ENCODE results near the gene COL23A1. TPM values are rescaled to one million over a fixed set of nuclear protein-coding genes. Genes with fewer than 3 reads are reported as not detected.

Gene COL23A1
- total RNA-seq, 2 donors from 2014 or later, result 0.44 to 0.86 TPM

DNA sequence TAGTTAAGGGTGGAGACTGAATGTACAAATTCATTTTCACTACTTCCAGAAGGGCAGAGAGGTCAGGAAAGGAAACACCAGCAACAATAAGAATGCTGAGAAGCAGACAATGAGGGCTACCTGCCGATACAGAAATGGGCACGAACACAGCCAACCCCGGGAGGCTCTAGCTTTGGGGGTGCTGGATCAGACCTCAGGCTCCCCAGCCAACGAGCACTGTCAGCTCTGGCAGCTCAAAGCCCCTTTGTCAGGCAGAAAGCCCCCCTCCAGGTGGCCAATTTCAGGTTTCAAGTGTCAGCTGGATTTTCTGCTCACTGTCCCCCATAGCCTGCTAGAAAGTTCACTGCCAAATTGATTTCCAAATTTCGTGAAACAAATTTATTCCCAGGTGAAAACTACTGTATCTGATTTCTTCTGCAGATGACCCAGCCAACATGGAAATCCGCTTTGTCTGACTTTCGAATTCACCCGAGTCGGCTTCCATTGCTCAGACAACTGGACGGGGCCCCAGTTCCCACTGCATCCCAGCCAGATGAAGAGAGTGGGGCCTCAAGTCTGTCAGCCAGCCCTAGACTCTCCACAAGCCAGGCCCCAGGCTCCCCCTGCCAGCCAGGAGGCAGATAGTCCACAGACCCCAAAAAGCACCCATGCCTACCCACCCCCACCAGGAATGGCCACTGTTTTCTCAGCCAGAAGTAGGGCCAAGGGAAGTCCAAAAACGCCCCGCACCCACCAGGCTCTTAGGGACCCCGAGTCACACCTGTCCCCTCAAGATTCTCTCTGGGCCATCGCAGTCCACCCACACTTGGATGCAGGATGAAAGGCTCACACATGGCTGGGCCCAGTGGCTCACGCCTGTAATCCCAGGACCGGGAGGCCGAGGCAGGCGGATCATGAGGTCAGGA is 261.1 kb downstream of the COL23A1 start:
- Mint-ChIP-seq H3K27me3 (ENCODE audit: low read depth) (no peaks in the 10 kb centered on the region), H3K4me3 (no peak overlapping the region), H3K36me3 (ENCODE audit: insufficient read depth in 2 of 2) (no peaks in the 10 kb centered on the region), H3K27ac (no peak overlapping the region), H3K9me3 (no peaks in the 10 kb centered on the region), H3K4me1 (ENCODE audit: low read depth) (peaks cover 6% of the 10 kb centered on the region)
- ATAC-seq (replicated peaks in 1 of 2) (no peak), DNase-seq (no peak)

DNA sequence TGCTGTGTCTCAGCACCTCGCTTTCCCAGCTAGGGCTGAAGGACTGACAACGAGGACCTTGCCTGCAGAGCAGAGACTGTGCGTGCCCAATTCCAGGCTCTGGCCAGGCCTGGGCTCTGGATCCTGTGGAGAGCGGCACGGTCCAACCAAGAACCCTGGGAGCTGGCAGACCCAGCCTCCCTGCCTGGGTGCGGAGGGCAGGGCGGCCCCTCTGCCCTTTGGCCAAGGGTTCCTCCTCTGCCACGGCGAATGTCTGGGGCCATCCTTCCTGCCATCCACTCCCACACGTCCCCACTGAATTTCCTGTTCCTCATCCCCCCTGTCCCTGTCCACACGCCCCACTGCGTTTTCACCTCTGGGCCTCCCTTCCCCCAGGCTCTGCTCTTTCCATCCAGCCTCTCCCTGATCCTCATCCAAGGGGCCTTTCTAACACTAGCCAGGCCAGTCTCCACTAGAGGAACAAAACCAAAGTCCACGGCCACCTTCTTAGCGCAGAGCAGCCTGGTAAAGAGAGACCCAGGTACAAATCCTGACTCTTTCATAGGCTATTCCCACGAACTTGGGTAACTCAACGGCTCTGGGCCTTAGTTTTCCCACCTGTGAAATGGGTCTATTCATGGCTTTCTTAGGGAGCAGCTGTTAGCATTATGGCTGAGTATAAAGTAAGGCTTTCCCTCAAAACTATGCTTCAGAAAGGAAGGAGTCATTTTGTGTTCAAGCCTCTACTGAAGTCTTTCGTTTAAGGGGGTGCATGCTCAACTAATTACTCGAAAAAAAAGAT is 262.1 kb downstream of the COL23A1 start:
- no peak overlapping the region for H3K27ac Mint-ChIP-seq

DNA sequence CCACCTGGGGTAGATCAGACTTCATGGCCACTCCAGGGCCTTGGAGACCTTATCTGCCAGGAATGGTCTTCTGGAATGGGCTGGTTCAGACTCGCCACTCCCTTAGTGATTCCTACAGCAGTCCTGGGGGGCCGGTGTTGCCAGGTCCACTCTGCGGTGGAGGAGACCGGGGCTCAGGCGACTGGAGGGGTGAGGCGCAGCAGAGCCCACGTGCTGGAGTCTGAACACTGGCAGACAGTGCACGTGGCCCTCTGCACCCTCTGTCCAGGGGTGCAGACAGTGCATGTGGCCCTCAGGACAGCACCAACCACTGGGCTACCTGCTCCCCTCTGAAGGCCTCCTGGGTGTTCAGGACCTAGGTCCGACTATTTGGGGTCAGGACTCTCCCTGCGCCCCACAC is 262.7 kb downstream of the COL23A1 start:
- H3K4me1 Mint-ChIP-seq (ENCODE audit: low read depth), result peaks cover 6% of the 10 kb centered on the region
- H3K4me3 Mint-ChIP-seq, result no peak overlapping the region
- no peaks in the 10 kb centered on the region for H3K27me3 Mint-ChIP-seq (ENCODE audit: low read depth)

More for the DNA sequence above, 262.1 kb downstream of the COL23A1 start:
- Mint-ChIP-seq H3K27me3 (ENCODE audit: low read depth) (no peaks in the 10 kb centered on the region), H3K9me3 (no peaks in the 10 kb centered on the region), H3K36me3 (ENCODE audit: insufficient read depth in 2 of 2) (no peaks in the 10 kb centered on the region), H3K4me3 (no peak overlapping the region), H3K4me1 (ENCODE audit: low read depth) (peaks cover 6% of the 10 kb centered on the region)
- ATAC-seq (replicated peaks in 1 of 2), result no peak
- no peak for DNase-seq

DNA sequence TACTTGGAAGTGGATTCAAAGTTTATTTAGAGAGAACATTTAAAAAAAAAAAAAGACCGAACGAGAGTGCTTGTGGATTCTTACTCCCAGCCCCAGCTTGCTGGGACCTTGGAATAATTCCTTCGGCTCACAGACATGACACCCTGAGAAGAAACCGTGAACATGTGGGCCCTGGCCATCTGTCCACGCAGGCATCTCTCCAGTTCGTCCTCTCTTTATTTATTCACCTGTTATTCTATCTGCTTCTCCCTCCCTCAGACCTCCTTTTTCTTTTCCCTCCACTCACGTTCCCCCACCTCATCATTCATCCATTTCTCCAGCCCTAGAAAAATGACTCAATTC is 263.8 kb downstream of the COL23A1 start:
- Mint-ChIP-seq H3K36me3 (ENCODE audit: insufficient read depth in 2 of 2) (no peaks in the 10 kb centered on the region), H3K4me1 (ENCODE audit: low read depth) (peaks cover 6% of the 10 kb centered on the region)

More for the DNA sequence above, 262.7 kb downstream of the COL23A1 start:
- no peak for ATAC-seq (replicated peaks in 1 of 2)
- Mint-ChIP-seq H3K36me3 (ENCODE audit: insufficient read depth in 2 of 2) (no peaks in the 10 kb centered on the region), H3K27ac (no peak overlapping the region), H3K9me3 (no peaks in the 10 kb centered on the region)
- no peak for DNase-seq

DNA sequence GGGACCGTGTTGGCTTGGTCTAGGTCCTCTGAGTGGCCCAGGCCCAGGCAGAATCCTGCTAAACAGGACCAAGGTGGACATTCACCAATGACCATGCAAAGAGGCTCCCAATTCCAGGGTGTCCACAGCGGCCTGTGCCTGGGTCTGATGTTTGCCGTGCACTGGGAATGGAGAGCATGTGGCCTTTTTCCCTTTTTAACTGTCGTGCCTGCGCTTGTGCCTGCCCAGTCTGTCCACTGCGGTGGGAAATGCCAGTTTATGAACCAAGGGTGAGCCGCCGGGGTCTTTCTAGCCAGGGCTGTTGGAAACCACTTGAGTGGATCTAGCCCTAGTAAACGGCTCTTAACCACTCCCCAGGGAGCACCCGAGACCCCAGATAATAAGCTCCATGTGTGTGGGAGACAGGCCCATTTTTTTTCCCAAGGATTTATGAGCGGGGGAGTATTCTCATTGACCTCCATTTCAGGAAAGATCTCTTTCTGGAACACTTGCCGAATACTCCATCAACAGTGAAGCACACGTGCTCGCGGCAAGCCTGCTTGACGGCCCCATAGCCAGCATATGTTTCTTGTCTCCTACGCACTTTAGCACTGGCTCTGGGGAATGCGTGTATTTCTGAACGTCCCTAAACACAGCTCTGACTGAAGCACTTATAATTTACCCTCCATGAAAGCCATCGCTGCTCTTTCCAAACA is 264.4 kb downstream of the COL23A1 start:
- Mint-ChIP-seq H3K27me3 (ENCODE audit: low read depth) (no peaks in the 10 kb centered on the region), H3K4me3 (no peak overlapping the region), H3K36me3 (ENCODE audit: insufficient read depth in 2 of 2) (no peaks in the 10 kb centered on the region), H3K9me3 (no peaks in the 10 kb centered on the region), H3K27ac (no peak overlapping the region), H3K4me1 (ENCODE audit: low read depth) (peaks cover 4% of the 10 kb centered on the region)
- ATAC-seq (replicated peaks in 1 of 2), result no peak
- DNase-seq, result no peak

More for the DNA sequence above, 263.8 kb downstream of the COL23A1 start:
- Mint-ChIP-seq H3K9me3 (no peaks in the 10 kb centered on the region), H3K27ac (no peak overlapping the region), H3K27me3 (ENCODE audit: low read depth) (no peaks in the 10 kb centered on the region), H3K4me3 (no peak overlapping the region)
- ATAC-seq (replicated peaks in 1 of 2) (no peak), DNase-seq (no peak)

DNA sequence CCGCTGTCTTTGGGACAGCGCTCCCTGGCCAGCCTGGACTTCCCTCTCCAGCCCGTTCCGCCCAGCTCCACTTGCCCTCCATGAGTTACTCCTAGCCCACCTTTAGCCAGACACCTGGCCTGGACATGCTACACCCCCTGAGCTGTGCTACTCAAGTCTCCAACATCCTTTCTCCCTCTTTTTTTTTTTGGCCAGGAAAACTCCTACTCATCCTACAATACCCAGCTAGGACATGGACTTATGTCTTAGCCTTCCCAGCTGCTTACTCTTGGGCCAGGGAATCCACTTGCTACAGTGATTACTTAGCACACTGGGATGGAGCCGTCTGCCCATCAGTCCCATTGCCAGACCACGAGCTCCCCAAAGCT is 264.9 kb downstream of the COL23A1 start:
- H3K4me3 Mint-ChIP-seq, result no peak overlapping the region
- no peak for ATAC-seq (replicated peaks in 1 of 2)
- no peak overlapping the region for H3K27ac Mint-ChIP-seq
- H3K27me3 Mint-ChIP-seq (ENCODE audit: low read depth), result no peaks in the 10 kb centered on the region
- H3K4me1 Mint-ChIP-seq (ENCODE audit: low read depth), result no peaks in the 10 kb centered on the region
- H3K9me3 Mint-ChIP-seq, result no peaks in the 10 kb centered on the region
- no peaks in the 10 kb centered on the region for H3K36me3 Mint-ChIP-seq (ENCODE audit: insufficient read depth in 2 of 2)
- DNase-seq, result no peak

DNA sequence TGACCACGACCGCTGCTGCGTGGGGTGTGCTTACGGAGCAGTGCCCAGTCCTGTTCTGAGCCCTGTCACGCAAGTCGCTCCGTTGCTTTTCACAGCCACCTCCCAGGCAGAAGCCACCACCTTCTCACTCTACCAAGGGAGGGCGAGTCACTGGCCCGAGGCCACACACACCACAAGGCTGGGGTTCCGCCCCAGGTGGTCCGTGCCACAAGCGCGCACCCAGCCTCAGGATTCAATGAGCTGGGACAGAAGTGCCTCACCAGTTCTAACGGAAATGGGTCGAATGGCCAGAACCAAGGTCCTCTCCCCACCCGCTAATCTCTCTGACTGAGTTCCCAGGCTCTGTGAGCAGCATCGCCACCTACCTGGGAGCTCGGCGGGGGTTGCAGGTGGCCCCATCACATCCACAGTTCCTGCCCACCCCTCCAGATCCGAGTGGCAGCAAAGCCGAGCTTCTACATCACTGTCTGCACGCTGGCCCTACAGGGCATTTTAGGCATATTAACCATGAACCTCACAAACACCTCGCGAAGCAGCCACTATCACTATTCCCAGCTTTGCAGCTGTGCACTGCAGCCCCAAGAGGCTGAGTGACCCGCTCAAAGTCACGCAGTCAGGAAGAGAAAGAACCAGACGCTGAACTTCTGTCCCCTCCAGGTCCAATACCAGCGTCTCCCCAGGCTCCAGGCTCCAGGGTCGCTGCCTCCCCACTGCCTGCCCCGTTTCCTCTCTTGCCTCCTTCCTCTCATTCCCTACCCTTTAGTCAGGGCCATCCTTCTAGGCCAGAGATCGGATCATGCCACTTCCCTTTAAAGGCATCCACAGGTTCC is 265.5 kb downstream of the COL23A1 start:
- H3K9me3 Mint-ChIP-seq, result no peaks in the 10 kb centered on the region
- H3K4me1 Mint-ChIP-seq (ENCODE audit: low read depth), result no peaks in the 10 kb centered on the region
- no peak for DNase-seq
- H3K4me3 Mint-ChIP-seq, result no peak overlapping the region
- no peaks in the 10 kb centered on the region for H3K27me3 Mint-ChIP-seq (ENCODE audit: low read depth)
- H3K27ac Mint-ChIP-seq, result no peak overlapping the region
- no peaks in the 10 kb centered on the region for H3K36me3 Mint-ChIP-seq (ENCODE audit: insufficient read depth in 2 of 2)
- no peak for ATAC-seq (replicated peaks in 1 of 2)

DNA sequence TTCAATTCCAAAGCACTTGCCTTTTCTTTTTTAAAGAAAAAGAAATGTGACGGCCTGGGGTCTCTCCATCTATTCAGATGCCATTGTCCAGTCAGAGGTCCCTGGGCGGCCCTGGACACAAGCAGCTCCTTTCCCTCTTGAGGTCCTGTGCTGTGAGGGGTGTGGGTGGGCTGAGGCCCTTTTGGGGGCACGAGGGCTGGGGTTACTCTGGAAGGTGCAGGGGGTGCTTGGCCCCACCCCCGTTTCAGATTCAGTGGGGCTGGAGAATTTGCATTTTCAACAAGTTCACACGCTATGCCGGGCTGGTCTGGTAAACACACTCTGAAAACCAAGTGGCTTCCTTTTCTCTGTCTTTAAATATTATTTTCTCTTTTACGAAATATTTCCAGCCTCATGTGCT is 266.2 kb downstream of the COL23A1 start:
- ATAC-seq (replicated peaks in 1 of 2), result no peak
- no peak for DNase-seq
- no peak overlapping the region for H3K27ac Mint-ChIP-seq

DNA sequence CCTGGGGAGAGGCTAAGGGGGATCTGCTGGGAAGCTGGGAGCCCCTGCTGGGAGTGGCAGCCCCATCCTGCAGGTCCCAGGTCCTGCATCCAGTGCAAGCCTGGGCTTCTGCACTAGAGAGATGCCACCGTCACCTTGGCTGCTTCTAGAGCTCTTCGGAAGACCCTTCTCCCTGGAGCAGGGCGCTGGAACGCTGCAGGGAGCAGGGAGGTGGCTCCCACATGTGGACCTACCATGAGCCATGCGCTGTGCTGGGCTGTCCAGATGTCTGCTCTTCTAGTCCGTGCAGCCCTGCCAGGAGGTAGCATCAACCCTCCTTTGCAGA is 266.7 kb downstream of the COL23A1 start:
- no peaks in the 10 kb centered on the region for H3K9me3 Mint-ChIP-seq
- no peak overlapping the region for H3K27ac Mint-ChIP-seq
- H3K4me3 Mint-ChIP-seq, result no peak overlapping the region
- ATAC-seq (replicated peaks in 1 of 2) (no peak), DNase-seq (no peak)
- no peaks in the 10 kb centered on the region for H3K27me3 Mint-ChIP-seq (ENCODE audit: low read depth)
- no peaks in the 10 kb centered on the region for H3K36me3 Mint-ChIP-seq (ENCODE audit: insufficient read depth in 2 of 2)
- H3K4me1 Mint-ChIP-seq (ENCODE audit: low read depth), result no peaks in the 10 kb centered on the region

More for the DNA sequence above, 266.2 kb downstream of the COL23A1 start:
- no peaks in the 10 kb centered on the region for H3K4me1 Mint-ChIP-seq (ENCODE audit: low read depth)
- H3K9me3 Mint-ChIP-seq, result no peaks in the 10 kb centered on the region
- H3K36me3 Mint-ChIP-seq (ENCODE audit: insufficient read depth in 2 of 2), result no peaks in the 10 kb centered on the region
- H3K4me3 Mint-ChIP-seq, result no peak overlapping the region
- H3K27me3 Mint-ChIP-seq (ENCODE audit: low read depth), result no peaks in the 10 kb centered on the region

DNA sequence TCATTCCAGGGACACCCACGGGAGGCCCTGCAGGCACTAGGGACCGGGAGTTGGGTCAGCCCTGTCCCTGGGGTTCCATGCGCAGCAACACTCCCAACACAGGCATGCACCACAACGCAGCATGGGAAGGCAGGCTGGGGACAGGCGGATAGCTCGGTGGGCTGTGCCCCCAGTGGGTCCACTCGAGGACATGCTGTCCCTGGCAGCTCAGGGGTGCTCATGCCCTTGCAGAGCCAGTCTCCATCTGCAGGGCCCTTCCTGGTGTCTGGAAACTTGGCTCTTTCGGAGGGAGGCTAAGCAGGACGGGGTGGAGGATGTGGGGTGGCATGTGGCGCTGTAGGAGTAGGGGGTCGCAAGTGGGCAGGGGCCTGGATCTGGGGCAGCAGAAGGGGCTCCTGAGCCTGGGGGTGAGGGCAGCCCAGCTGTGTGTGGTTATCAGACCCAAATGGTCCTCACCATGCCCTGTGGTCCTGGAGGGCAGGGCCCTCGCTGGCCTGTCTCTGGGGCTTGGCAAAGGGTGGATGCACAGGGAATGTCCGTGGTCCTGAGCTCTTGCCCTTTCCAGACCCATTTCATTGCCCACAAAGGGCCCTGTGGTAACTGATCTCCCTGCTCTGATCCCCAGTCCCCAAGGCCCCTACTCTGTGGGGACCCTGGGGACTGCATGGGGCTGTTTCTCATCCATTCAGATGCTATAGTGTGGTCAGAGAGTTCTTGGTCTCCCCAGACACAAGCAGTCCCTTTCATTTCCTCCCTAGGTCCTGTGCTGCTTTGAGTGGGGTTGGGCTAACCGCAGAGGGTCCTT is 267.3 kb downstream of the COL23A1 start:
- Mint-ChIP-seq H3K4me1 (ENCODE audit: low read depth) (peaks cover 1% of the 10 kb centered on the region), H3K36me3 (ENCODE audit: insufficient read depth in 2 of 2) (no peaks in the 10 kb centered on the region), H3K27ac (no peak overlapping the region), H3K9me3 (no peaks in the 10 kb centered on the region), H3K4me3 (no peak overlapping the region), H3K27me3 (ENCODE audit: low read depth) (no peaks in the 10 kb centered on the region)
- DNase-seq (no peak), ATAC-seq (replicated peaks in 1 of 2) (no peak)

DNA sequence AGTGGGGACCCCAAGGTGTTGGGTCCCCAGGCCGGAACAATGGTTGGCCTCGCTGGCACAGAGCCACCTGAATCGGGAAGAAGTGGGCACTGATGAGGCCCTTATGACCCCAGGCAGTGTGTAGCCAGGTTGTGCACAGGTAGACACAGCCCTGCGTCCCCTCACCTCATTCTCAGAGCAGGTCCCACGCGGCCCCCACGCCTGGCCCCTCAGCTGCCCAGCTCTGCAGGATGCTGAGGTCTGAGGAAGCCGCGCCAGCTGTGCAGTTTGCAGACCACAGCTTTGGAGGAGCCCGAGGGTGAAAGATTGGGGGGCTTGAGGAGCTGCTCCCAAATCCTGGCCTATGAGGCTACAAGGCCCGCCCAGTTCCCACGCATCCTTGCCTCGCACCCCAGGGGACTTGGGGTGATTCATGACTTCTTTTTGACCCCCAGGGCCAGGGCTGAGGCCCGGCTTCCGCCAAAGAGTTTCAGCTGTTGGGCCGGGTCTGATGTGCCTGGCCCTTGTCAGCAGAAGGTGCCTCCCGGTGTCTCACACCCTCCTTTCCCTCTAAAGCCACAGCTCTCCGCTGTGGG is 269.8 kb downstream of the COL23A1 start:
- H3K27ac Mint-ChIP-seq, result no peak overlapping the region
- ATAC-seq (replicated peaks in 1 of 2) (no peak), DNase-seq (no peak)
- peaks cover 3 to 4% of the 10 kb centered on the region in 2 donors for H3K36me3 Mint-ChIP-seq (ENCODE audit: insufficient read depth in 2 of 2)
- peaks cover 7 to 9% of the 10 kb centered on the region in 2 donors for H3K9me3 Mint-ChIP-seq
- peaks cover 5% of the 10 kb centered on the region for H3K4me1 Mint-ChIP-seq (ENCODE audit: low read depth)
- H3K4me3 Mint-ChIP-seq, result no peak overlapping the region
- H3K27me3 Mint-ChIP-seq (ENCODE audit: low read depth), result no peaks in the 10 kb centered on the region
